ENCODE measurements around the gene AOX1.

The AOX1 gene

DNA sequence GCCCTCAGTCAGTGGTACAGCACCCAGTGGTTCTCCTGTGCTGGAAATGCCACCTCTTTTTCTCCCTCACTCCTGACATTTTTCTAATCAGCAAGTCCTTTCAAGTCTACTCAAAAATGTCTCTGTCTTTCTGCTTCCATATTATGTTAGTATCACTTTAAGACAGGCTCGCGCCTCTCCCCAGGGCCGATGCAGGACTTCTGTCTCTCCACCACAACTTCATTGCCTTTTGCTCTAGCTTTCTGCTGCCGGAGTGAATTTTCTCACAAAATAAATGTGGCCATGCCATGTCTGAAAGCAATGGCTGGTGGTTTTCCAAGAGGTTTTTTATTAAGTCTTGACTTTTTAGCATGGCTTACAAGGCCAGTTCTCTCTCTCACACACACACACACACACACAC, 73.6 kb downstream of the AOX1 start:
- Histone ChIP-seq H3K9ac (ENCODE audit: low read length in 5 of 5) (no peak overlapping the region), H3K27ac (ENCODE audit: low read depth, low read length) (peak overlapping the region; percentile 21), H3K9me3 (ENCODE audit: control insufficient read depth in 5 of 5, low read length in 5 of 5) (no peaks in the 10 kb centered on the region), H3K4me1 (ENCODE audit: control insufficient read depth in 5 of 5, insufficient read depth in 5 of 5, low read length in 5 of 5) (peaks cover 0 to 31% (median 16%) of the 10 kb centered on the region in 5 donors), H3K36me3 (ENCODE audit: control insufficient read depth in 5 of 5, insufficient read depth in 5 of 5, low read length in 5 of 5) (peaks cover 0 to 4% (median 0%) of the 10 kb centered on the region in 5 donors), H3K4me3 (ENCODE audit: low read depth in 1 of 5, low read length in 5 of 5) (no peak overlapping the region), H3K27me3 (ENCODE audit: control insufficient read depth in 5 of 5, insufficient read depth in 4 of 5, low read length in 5 of 5) (no peaks in the 10 kb centered on the region)

DNA sequence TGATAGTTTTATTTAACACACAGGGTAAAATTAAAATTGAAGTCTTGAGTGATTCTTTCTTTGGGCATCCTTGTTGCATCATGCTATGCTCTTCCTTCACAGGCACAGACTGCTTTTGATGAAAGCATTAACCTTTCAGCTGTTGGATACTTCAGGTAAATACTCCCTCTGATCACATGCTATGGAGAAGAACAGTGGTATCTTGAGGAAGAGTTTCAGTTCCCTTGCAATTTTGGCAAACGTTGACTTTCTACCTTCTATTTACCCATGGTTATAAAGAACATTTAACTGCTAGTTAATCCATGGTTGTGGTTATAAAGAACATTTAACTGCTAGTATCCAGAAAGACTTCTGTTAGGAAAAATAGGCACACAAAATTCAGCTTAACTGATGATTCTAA, 75.7 kb downstream of the AOX1 start:
- H3K36me3 ChIP-seq (ENCODE audit: control insufficient read depth in 5 of 5, insufficient read depth in 5 of 5, low read length in 5 of 5): peaks cover 0 to 4% (median 0%) of the 10 kb centered on the region in 5 donors
- no peaks in the 10 kb centered on the region for H3K9me3 ChIP-seq (ENCODE audit: control insufficient read depth in 5 of 5, low read length in 5 of 5)
- H3K4me1 ChIP-seq (ENCODE audit: control insufficient read depth in 5 of 5, insufficient read depth in 5 of 5, low read length in 5 of 5): peaks cover 0 to 31% (median 16%) of the 10 kb centered on the region in 5 donors
- no peaks in the 10 kb centered on the region for H3K27me3 ChIP-seq (ENCODE audit: control insufficient read depth in 5 of 5, insufficient read depth in 4 of 5, low read length in 5 of 5)
- H3K9ac ChIP-seq (ENCODE audit: low read length in 5 of 5): no peak overlapping the region
- no peak overlapping the region for H3K27ac ChIP-seq (ENCODE audit: low read depth, low read length)
- no peak overlapping the region for H3K4me3 ChIP-seq (ENCODE audit: low read depth in 1 of 5, low read length in 5 of 5)

DNA sequence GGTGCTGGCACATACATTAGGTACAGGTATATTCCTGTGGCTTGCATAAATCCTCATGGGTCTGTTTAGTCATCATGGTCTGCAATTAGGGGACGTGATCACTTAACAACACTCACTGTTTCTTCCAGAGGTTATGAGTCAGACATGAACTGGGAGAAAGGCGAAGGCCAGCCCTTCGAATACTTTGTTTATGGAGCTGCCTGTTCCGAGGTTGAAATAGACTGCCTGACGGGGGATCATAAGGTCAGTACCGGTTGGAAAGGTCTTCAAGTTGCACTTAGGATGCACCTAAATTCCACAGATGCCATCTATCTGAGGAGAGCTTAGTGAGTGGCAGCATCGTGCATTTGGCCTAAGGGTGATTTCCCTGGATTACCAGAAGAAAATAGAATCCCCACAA, 76.9 kb downstream of the AOX1 start:
- Histone ChIP-seq H3K36me3 (ENCODE audit: control insufficient read depth in 5 of 5, insufficient read depth in 5 of 5, low read length in 5 of 5) (peaks cover 0 to 4% (median 0%) of the 10 kb centered on the region in 5 donors), H3K27me3 (ENCODE audit: control insufficient read depth in 5 of 5, insufficient read depth in 4 of 5, low read length in 5 of 5) (no peaks in the 10 kb centered on the region), H3K27ac (ENCODE audit: low read depth, low read length) (no peak overlapping the region), H3K4me1 (ENCODE audit: control insufficient read depth in 5 of 5, insufficient read depth in 5 of 5, low read length in 5 of 5) (peaks cover 0 to 31% (median 16%) of the 10 kb centered on the region in 5 donors), H3K4me3 (ENCODE audit: low read depth in 1 of 5, low read length in 5 of 5) (no peak overlapping the region), H3K9ac (ENCODE audit: low read length in 5 of 5) (no peak overlapping the region), H3K9me3 (ENCODE audit: control insufficient read depth in 5 of 5, low read length in 5 of 5) (no peaks in the 10 kb centered on the region)

DNA sequence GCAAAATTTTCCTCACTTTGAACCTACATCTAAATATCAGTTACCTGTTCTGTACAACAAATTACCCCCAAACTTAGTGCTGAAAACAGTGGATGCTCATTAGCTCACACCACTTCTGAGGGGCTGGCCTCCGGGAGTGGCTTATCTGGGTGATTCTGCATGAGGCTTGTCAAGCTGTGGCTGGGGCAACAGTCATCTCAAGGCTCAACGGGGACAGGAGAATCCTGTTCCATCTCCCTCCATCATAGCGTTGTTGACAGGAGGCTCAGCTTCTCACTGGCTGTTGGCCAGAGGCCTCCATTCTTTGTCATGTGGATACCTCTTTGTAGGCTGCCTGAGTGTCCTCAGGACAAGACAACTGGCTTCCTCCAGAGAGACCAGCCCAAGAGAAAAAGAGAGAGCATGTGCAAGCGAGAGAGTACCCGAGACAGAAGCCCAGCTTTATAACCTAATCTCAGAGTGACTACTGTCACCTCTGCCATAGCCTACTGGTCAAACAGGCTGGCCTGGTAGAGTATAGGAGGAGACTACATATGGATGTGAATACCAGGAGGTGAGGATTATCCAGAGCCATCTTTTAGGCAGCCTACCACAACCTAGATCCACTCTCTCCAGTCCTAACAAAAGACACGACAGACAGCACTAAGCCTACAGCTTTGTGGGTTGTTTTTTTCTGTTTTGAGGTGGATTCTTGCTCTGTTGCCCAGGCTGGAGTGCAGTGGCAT, 79.1 kb downstream of the AOX1 start:
- Histone ChIP-seq H3K27me3 (ENCODE audit: control insufficient read depth in 5 of 5, insufficient read depth in 4 of 5, low read length in 5 of 5) (no peaks in the 10 kb centered on the region), H3K9ac (ENCODE audit: low read length in 5 of 5) (no peak overlapping the region)

DNA sequence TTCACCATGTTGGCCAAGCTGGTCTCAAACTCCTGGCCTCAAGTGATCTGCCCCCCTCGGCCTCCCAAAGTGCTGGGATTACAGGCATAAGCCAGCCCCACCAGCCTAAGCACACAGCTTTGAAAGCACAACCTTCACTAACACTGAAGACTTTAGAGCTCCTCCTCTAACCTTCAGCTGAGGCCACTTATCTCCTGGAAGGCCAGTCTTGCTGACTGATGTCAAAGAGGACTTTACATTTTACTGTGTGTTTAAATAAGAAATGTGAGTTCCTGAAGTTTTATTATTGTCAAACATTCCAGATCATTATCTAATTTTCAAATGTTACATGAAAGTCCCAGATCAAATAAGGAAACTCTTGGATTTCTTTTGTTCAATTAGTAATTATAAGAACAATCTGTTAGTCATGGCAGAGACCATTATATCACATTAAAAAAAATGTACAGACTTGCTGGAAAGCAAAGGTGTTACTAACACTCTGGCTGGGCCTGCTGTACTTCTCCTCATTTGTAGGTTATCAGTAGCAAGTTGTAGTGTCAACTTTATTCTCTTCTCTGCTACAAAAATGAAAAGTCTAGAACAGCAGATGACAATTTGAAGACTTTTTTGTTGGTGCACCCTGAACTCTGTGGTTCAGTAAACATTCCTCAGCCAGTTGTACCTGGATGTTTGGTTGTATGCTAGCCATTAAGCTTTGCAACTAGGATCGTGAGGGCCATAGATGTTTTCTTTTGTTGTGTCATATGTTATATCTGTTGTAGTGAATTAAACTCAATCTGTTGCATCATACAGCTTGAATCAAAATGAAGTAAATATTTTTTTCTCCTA, 80.0 kb downstream of the AOX1 start:
- Histone ChIP-seq H3K36me3 (ENCODE audit: control insufficient read depth in 5 of 5, insufficient read depth in 5 of 5, low read length in 5 of 5) (peaks cover 0 to 11% (median 5%) of the 10 kb centered on the region in 5 donors), H3K4me3 (ENCODE audit: low read depth in 1 of 5, low read length in 5 of 5) (no peak overlapping the region), H3K9ac (ENCODE audit: low read length in 5 of 5) (no peak overlapping the region), H3K27me3 (ENCODE audit: control insufficient read depth in 5 of 5, insufficient read depth in 4 of 5, low read length in 5 of 5) (no peaks in the 10 kb centered on the region), H3K9me3 (ENCODE audit: control insufficient read depth in 5 of 5, low read length in 5 of 5) (no peaks in the 10 kb centered on the region), H3K27ac (ENCODE audit: low read depth, low read length) (no peak overlapping the region), H3K4me1 (ENCODE audit: control insufficient read depth in 5 of 5, insufficient read depth in 5 of 5, low read length in 5 of 5) (peaks cover 0 to 10% (median 8%) of the 10 kb centered on the region in 5 donors)

More for the DNA sequence above, 79.1 kb downstream of the AOX1 start:
- Histone ChIP-seq H3K4me1 (ENCODE audit: control insufficient read depth in 5 of 5, insufficient read depth in 5 of 5, low read length in 5 of 5) (peaks cover 0 to 13% (median 10%) of the 10 kb centered on the region in 5 donors), H3K9me3 (ENCODE audit: control insufficient read depth in 5 of 5, low read length in 5 of 5) (no peaks in the 10 kb centered on the region), H3K36me3 (ENCODE audit: control insufficient read depth in 5 of 5, insufficient read depth in 5 of 5, low read length in 5 of 5) (peaks cover 0 to 9% (median 4%) of the 10 kb centered on the region in 5 donors), H3K27ac (ENCODE audit: low read depth, low read length) (no peak overlapping the region), H3K4me3 (ENCODE audit: low read depth in 1 of 5, low read length in 5 of 5) (no peak overlapping the region)

DNA sequence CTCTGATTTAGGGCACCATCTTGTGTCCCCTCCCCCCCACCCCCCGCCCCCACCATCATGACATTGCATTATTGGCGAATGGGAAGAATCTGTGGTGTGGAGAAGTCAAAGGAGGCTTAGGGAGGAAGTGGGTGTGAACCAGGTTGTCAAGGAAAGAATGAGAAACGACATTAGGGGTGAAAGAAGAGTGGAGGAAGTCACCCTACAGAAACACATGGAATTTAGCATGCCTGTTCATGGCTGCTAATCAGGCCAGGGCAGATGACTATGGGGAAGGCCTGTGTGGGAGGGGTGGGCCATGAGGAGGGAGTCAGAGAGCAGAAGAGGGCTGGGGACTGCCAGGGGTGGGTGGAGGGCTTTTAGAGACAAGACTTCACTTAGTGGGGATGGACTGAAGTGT, 81.6 kb downstream of the AOX1 start:
- Histone ChIP-seq H3K4me3 (ENCODE audit: low read depth in 1 of 5, low read length in 5 of 5) (no peak overlapping the region), H3K27ac (ENCODE audit: low read depth, low read length) (no peak overlapping the region), H3K4me1 (ENCODE audit: control insufficient read depth in 5 of 5, insufficient read depth in 5 of 5, low read length in 5 of 5) (peaks cover 0 to 8% (median 5%) of the 10 kb centered on the region in 5 donors), H3K36me3 (ENCODE audit: control insufficient read depth in 5 of 5, insufficient read depth in 5 of 5, low read length in 5 of 5) (peaks cover 0 to 11% (median 5%) of the 10 kb centered on the region in 5 donors), H3K9me3 (ENCODE audit: control insufficient read depth in 5 of 5, low read length in 5 of 5) (no peaks in the 10 kb centered on the region), H3K27me3 (ENCODE audit: control insufficient read depth in 5 of 5, insufficient read depth in 4 of 5, low read length in 5 of 5) (no peaks in the 10 kb centered on the region), H3K9ac (ENCODE audit: low read length in 5 of 5) (no peak overlapping the region)

DNA sequence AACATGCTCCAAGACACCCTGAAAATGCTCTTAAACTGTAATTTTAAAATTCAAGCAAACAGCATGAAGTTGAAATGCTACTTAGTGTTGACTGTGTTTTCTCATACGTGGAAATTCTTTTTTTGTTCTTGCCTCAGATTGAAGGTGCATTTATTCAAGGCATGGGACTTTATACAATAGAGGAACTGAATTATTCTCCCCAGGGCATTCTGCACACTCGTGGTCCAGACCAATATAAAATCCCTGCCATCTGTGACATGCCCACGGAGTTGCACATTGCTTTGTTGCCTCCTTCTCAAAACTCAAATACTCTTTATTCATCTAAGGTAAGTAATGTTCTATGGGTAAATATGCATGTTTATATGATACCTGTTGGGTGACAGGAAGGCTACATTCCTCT, 82.7 kb downstream of the AOX1 start:
- no peak overlapping the region for H3K4me3 ChIP-seq (ENCODE audit: low read depth in 1 of 5, low read length in 5 of 5)
- no peak overlapping the region for H3K9ac ChIP-seq (ENCODE audit: low read length in 5 of 5)
- no peak overlapping the region for H3K27ac ChIP-seq (ENCODE audit: low read depth, low read length)
- H3K9me3 ChIP-seq (ENCODE audit: control insufficient read depth in 5 of 5, low read length in 5 of 5): no peaks in the 10 kb centered on the region
- H3K4me1 ChIP-seq (ENCODE audit: control insufficient read depth in 5 of 5, insufficient read depth in 5 of 5, low read length in 5 of 5): no peaks in the 10 kb centered on the region
- no peaks in the 10 kb centered on the region for H3K27me3 ChIP-seq (ENCODE audit: control insufficient read depth in 5 of 5, insufficient read depth in 4 of 5, low read length in 5 of 5)
- peaks cover 0 to 7% (median 5%) of the 10 kb centered on the region in 5 donors for H3K36me3 ChIP-seq (ENCODE audit: control insufficient read depth in 5 of 5, insufficient read depth in 5 of 5, low read length in 5 of 5)

DNA sequence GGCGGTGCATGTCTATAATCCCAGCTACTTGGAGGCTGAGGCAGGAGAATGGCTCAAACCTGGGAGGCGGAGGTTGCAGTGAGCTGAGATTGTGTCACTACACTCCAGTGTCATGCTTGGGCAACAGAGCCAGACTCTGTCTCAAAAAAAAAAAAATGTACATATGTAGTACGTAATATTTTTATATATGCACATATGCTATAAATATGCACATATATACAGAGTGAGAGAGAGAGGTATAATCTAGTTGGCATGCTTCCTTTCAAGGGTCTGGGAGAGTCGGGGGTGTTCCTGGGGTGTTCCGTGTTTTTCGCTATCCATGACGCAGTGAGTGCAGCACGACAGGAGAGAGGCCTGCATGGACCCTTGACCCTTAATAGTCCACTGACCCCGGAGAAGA, 83.5 kb downstream of the AOX1 start:
- H3K4me1 ChIP-seq (ENCODE audit: control insufficient read depth in 5 of 5, insufficient read depth in 5 of 5, low read length in 5 of 5): no peaks in the 10 kb centered on the region
- H3K27me3 ChIP-seq (ENCODE audit: control insufficient read depth in 5 of 5, insufficient read depth in 4 of 5, low read length in 5 of 5): no peaks in the 10 kb centered on the region
- no peak overlapping the region for H3K27ac ChIP-seq (ENCODE audit: low read depth, low read length)
- no peak overlapping the region for H3K9ac ChIP-seq (ENCODE audit: low read length in 5 of 5)
- H3K36me3 ChIP-seq (ENCODE audit: control insufficient read depth in 5 of 5, insufficient read depth in 5 of 5, low read length in 5 of 5): peaks cover 0 to 7% (median 3%) of the 10 kb centered on the region in 5 donors
- H3K4me3 ChIP-seq (ENCODE audit: low read depth in 1 of 5, low read length in 5 of 5): no peak overlapping the region
- no peaks in the 10 kb centered on the region for H3K9me3 ChIP-seq (ENCODE audit: control insufficient read depth in 5 of 5, low read length in 5 of 5)

DNA sequence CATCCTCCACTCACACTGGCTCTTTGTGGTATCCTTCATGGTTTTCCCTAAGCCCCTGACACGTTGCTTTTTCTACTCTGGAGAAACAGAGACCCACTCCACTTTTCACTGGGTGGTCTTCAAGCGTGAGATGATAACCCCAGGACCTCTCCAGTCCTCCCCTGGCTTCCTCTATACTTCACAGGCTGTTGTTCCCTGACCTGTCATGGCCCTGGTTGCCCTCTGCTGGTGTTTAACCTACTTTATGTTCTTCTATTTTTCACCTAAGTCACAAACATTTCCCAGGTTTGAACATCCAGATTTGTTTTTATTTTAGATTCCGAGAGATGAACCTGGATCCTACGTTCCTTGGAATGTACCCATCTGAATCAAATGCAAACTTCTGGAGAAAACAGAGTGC, 84.5 kb downstream of the AOX1 start:
- Histone ChIP-seq H3K4me3 (ENCODE audit: low read depth in 1 of 5, low read length in 5 of 5) (no peak overlapping the region), H3K36me3 (ENCODE audit: control insufficient read depth in 5 of 5, insufficient read depth in 5 of 5, low read length in 5 of 5) (peaks cover 0 to 7% (median 3%) of the 10 kb centered on the region in 5 donors), H3K4me1 (ENCODE audit: control insufficient read depth in 5 of 5, insufficient read depth in 5 of 5, low read length in 5 of 5) (peaks cover 0 to 3% (median 0%) of the 10 kb centered on the region in 5 donors), H3K9me3 (ENCODE audit: control insufficient read depth in 5 of 5, low read length in 5 of 5) (no peaks in the 10 kb centered on the region), H3K27ac (ENCODE audit: low read depth, low read length) (no peak overlapping the region), H3K27me3 (ENCODE audit: control insufficient read depth in 5 of 5, insufficient read depth in 4 of 5, low read length in 5 of 5) (no peaks in the 10 kb centered on the region), H3K9ac (ENCODE audit: low read length in 5 of 5) (no peak overlapping the region)

DNA sequence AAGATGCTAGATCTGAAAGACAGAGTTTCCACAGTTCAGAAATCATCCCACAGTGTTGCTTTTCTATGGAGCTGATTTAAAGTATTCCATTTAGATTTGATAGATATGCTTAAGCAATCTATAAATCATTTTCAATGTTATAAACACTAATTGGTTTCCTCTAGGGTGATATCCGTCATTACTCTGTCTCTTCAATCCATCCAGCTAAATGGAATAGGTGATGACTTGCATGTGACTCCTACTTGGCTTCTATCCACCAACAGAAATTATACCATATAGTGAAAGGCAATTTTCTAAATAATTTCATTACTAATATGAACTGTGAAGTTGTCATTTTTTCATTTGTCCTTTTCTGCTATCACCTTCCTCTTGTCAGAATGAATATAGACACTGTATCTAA, 84.9 kb downstream of the AOX1 start:
- H3K9ac ChIP-seq (ENCODE audit: low read length in 5 of 5): no peak overlapping the region
- H3K36me3 ChIP-seq (ENCODE audit: control insufficient read depth in 5 of 5, insufficient read depth in 5 of 5, low read length in 5 of 5): peaks cover 0 to 7% (median 3%) of the 10 kb centered on the region in 5 donors
- H3K9me3 ChIP-seq (ENCODE audit: control insufficient read depth in 5 of 5, low read length in 5 of 5): no peaks in the 10 kb centered on the region
- no peak overlapping the region for H3K27ac ChIP-seq (ENCODE audit: low read depth, low read length)
- H3K4me1 ChIP-seq (ENCODE audit: control insufficient read depth in 5 of 5, insufficient read depth in 5 of 5, low read length in 5 of 5): peaks cover 0 to 7% (median 0%) of the 10 kb centered on the region in 5 donors
- no peak overlapping the region for H3K4me3 ChIP-seq (ENCODE audit: low read depth in 1 of 5, low read length in 5 of 5)
- no peaks in the 10 kb centered on the region for H3K27me3 ChIP-seq (ENCODE audit: control insufficient read depth in 5 of 5, insufficient read depth in 4 of 5, low read length in 5 of 5)
